GM20000 (cell line): ENCODE measurements around the gene ASS1.

ENCODE experiments used
- DNase-seq: peaks from one replicate; pipeline ENCODE4 v3.0.0; 2012; ENCODE audit warnings: low spot score
- TF ChIP-seq, protein P1 (sequence below): IDR thresholded peaks from 2 replicates; pipeline ENCODE4 v1.5.1; 2012; ENCODE audit warnings: mild to moderate bottlenecking, control low read depth; ENCODE audit errors: extremely low read depth, missing control alignments

The ASS1 gene

DNA sequence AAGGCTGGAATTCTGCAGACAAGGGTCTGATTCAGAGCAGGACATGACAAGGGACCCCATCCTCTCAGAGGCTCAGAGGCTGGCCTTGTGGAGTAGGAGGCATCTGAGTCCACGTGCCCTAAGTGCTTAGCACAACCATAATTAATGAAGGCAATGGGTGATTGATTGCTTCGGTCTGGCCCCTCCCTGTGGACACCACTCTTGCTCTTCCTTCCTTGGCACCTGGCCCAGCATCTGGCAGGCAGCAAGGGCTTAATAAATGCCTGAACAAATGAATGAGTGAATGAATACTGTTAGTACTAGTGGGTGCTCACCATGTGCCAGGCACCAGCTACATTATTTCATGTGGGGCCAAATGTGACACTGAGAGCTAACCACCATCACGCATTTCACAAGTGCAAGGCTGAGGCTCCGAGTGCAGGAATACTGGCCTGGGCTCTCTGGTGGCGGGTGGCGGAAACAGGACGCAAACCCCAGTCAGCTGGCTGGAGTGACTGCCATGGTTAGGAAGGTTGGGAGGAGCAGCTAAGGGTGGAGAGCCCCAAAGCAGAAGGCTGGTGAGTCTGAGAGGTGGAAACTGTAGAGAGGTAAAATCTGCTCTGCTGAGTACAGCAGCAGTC, 53.6 kb downstream of the ASS1 start:
- TF ChIP-seq, protein P1, sequence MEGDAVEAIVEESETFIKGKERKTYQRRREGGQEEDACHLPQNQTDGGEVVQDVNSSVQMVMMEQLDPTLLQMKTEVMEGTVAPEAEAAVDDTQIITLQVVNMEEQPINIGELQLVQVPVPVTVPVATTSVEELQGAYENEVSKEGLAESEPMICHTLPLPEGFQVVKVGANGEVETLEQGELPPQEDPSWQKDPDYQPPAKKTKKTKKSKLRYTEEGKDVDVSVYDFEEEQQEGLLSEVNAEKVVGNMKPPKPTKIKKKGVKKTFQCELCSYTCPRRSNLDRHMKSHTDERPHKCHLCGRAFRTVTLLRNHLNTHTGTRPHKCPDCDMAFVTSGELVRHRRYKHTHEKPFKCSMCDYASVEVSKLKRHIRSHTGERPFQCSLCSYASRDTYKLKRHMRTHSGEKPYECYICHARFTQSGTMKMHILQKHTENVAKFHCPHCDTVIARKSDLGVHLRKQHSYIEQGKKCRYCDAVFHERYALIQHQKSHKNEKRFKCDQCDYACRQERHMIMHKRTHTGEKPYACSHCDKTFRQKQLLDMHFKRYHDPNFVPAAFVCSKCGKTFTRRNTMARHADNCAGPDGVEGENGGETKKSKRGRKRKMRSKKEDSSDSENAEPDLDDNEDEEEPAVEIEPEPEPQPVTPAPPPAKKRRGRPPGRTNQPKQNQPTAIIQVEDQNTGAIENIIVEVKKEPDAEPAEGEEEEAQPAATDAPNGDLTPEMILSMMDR = no peak

DNA sequence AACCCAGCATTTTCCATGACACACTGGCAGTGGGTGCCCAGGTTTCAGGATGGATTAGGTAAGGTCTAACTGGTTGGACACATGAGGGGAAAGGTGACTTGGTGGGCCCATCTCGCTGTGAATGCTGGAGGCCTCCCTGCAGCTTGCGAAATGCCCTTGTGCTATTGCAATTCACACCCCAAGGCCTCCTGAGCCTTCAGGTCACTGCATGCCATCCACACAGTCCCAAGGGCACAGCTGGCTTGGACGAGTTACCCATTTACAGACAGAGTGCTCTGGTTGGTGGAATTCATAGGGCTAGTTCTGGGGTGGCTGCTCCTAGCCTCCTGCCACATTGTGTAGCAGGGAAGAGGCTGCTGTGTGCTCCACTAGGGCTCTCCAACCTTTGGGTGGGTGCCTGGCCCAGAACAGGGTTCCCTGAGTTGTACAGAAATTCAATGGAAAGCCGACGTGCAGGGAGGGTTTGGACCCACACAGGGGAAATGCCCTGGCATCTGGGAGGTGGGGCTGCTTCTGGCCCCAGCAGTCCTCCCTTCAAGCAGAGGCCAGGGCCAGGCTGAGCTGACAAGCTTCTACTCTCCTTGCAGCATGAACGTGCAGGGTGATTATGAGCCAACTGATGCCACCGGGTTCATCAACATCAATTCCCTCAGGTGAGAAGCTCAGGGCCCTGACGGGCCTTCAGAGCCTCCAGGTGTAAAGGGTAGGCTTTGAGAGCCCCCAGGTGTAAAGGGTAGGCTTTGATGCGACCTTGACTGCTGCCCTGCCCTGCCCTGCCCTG, 54.3 kb downstream of the ASS1 start:
- TF ChIP-seq, protein P1 = no peak
- DNase-seq = no peak

More for the DNA sequence above, 53.6 kb downstream of the ASS1 start:
- no peak for DNase-seq

DNA sequence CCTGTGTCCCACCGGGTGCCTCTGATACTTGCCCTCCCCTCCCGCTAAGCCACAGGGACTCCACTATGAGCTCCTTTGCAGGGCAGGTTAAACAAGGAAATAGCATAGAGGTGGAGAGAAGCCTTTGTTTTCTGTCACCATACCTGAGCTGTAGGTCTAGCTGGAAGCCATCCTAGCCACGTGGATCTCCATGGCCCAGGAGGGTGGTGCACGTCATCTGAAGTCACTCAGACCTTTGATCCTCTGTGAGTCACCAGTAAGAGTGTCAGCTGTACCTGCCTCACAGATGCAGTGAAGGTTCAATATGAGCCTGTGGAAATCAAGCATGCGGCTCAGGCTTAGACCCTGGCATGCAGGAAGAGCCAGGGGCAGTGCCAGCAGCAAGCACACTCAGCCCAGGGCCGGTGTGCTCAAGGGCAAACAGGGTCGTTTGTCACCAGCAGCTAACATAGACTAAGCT, 55.1 kb downstream of the ASS1 start:
- no peak for DNase-seq
- TF ChIP-seq, protein P1 = no peak

DNA sequence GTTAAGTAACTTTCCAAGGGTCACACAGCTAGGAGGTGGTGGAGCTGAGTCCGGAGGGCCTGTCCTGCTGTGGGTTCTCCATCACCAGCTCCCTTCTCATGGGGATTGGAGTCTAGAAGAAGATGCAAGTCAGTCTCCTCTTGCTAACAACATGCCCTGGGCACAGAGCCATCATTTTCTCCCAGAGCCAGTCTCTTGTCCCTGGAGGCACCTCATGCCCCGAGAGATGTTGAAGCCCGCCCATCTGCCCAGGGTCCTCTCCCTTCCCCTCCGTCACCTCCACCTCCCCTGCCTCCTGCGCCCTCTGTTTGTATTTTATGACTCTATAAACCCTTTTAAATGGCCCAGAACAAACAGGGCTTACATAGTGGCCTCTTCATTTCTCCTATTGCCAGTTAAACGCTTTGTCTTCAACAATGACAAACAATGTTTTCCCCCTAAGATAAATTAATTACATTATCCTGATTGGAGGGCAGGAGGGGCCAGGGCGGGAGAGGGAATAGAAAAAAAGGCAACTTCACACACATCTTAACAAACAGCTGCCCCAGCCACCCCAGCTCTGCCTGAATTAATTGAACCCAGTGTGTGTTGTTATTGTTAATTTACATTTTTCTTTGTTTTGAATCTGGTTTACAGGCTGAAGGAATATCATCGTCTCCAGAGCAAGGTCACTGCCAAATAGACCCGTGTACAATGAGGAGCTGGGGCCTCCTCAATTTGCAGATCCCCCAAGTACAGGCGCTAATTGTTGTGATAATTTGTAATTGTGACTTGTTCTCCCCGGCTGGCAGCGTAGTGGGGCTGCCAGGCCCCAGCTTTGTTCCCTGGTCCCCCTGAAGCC, 55.8 kb downstream of the ASS1 start:
- no peak for DNase-seq
- TF ChIP-seq, protein P1 = no peak

DNA sequence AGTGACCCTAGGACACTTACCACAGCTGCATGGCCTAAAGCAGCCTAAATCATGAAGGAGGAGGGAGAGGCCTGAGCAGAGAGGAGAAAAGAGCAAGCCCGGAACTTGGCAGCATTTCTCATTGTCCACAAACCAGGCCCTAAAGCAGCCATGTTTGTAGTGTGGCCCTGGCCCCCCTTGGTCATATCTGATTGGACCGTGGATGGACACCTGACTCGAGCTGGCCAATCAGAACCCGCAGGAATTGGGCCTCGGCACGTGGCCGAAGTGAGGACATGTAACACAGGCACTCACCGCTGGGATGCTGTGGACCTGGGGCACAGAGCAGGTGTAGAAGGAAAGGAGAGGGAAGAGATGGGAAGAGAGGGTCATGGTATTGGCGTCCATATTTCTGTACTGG, 56.9 kb downstream of the ASS1 start:
- DNase-seq = no peak
- TF ChIP-seq, protein P1 = no peak

DNA sequence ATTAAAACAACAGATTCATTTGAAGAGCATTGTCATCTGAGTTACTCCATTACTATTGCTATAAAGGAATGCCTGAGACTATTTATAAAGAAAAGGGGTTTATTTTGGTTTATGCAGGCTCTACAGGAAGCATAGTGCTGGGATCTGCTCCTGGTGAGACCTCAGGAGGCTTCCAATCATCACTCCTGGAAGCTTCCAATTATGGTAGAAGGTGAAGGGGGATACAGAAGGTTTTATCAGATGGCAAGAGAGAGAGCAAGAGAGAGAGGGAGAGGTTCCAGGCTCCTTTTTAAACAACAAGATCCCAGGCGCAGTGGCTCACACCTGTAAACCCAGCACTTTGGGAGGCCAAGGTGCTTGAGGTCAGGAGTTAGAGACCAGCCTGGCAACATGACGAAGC, 63.5 kb downstream of the ASS1 start:
- TF ChIP-seq, protein P1 = no peak
- DNase-seq = no peak
